ENCODE results near the gene ASCL5. TPM values are rescaled to one million over a fixed set of nuclear protein-coding genes. Genes with fewer than 3 reads are reported as not detected.

Gene ASCL5
- polyA plus RNA-seq, 1 donor (not counting 4 experiments of a cell fraction or from before 2014, with no cell fraction given): not detected

- Histone ChIP-seq H2AFZ (ENCODE audit: control insufficient read depth, low read length) (no peak overlapping the region), H3K36me3 (ENCODE audit: control insufficient read depth in 2 of 2, extremely low read depth in 1 of 2, insufficient read depth in 2 of 2, low read length in 2 of 2) (no peaks in the 10 kb centered on the region), H4K20me1 (ENCODE audit: control insufficient read depth, extremely low read depth, insufficient read depth, low read length) (no peaks in the 10 kb centered on the region), H3K9ac (ENCODE audit: control insufficient read depth, extremely low read depth, insufficient read depth, low read length) (no peak overlapping the region), H3K4me1 (ENCODE audit: control insufficient read depth, extremely low read depth, insufficient read depth, low read length) (no peaks in the 10 kb centered on the region), H3K9me3 (ENCODE audit: control insufficient read depth, low read depth, low read length) (no peaks in the 10 kb centered on the region), H3K4me2 (ENCODE audit: control insufficient read depth, extremely low read depth, insufficient read depth, low read depth, low read length) (no peak overlapping the region), H3K4me3 (ENCODE audit: control insufficient read depth in 2 of 3, extremely low read depth in 1 of 3, insufficient read depth in 2 of 3, low read depth in 1 of 3, low read length in 3 of 3) (no peak overlapping the region), H3K27ac (ENCODE audit: control insufficient read depth, insufficient read depth, low read length) (no peak overlapping the region), H3K27me3 (ENCODE audit: control insufficient read depth, extremely low read depth, insufficient read depth, low read length) (peaks cover 23% of the 10 kb centered on the region), H3K79me2 (ENCODE audit: control insufficient read depth, insufficient read depth, low read length) (no peaks in the 10 kb centered on the region), H3K9me1 (ENCODE audit: control insufficient read depth, extremely low read depth, insufficient read depth, low read length) (no peaks in the 10 kb centered on the region)
- TF ChIP-seq CTCF (optimal IDR thresholded peaks at IDR 0.05 in 1 of 3, IDR thresholded peaks at IDR 0.05 in 1 of 3, conservative IDR thresholded peaks at IDR 0.05 in 1 of 3; ENCODE audit: extremely low read depth in 1 of 3, insufficient read depth in 2 of 3, low read length in 3 of 3): no peak
- no peak for TF ChIP-seq EZH2 (IDR thresholded peaks at IDR 0.05; ENCODE audit: low read length)
- dilution Hi-C loops (cut with MboI; ENCODE audit: extremely low pct_ligation_motif_present, low sequenced_read_pairs): no loop called here
- FAIRE-seq (no peak), DNase-seq (ENCODE audit: low read depth, low spot score) (no peak)
These were observed 11.5 kb downstream of the ASCL5 start for GRCh38 chr1:201115390-201115937.

- Histone ChIP-seq H3K4me3 (ENCODE audit: control insufficient read depth in 2 of 3, extremely low read depth in 1 of 3, insufficient read depth in 2 of 3, low read depth in 1 of 3, low read length in 3 of 3) (peak overlapping the region; percentile 41 to 71 (median 53)), H3K9ac (ENCODE audit: control insufficient read depth, extremely low read depth, insufficient read depth, low read length) (peak overlapping the region; percentile 46), H4K20me1 (ENCODE audit: control insufficient read depth, extremely low read depth, insufficient read depth, low read length) (no peaks in the 10 kb centered on the region), H3K27me3 (ENCODE audit: control insufficient read depth, extremely low read depth, insufficient read depth, low read length) (peaks cover 23% of the 10 kb centered on the region), H3K9me3 (ENCODE audit: control insufficient read depth, low read depth, low read length) (no peaks in the 10 kb centered on the region), H3K4me1 (ENCODE audit: control insufficient read depth, extremely low read depth, insufficient read depth, low read length) (no peaks in the 10 kb centered on the region), H3K36me3 (ENCODE audit: control insufficient read depth in 2 of 2, extremely low read depth in 1 of 2, insufficient read depth in 2 of 2, low read length in 2 of 2) (no peaks in the 10 kb centered on the region), H3K79me2 (ENCODE audit: control insufficient read depth, insufficient read depth, low read length) (no peaks in the 10 kb centered on the region), H3K27ac (ENCODE audit: control insufficient read depth, insufficient read depth, low read length) (no peak overlapping the region), H3K9me1 (ENCODE audit: control insufficient read depth, extremely low read depth, insufficient read depth, low read length) (no peaks in the 10 kb centered on the region), H2AFZ (ENCODE audit: control insufficient read depth, low read length) (peak overlapping the region; percentile 93), H3K4me2 (ENCODE audit: control insufficient read depth, extremely low read depth, insufficient read depth, low read depth, low read length) (peak overlapping the region; percentile 86)
- TF ChIP-seq EZH2 (IDR thresholded peaks at IDR 0.05; ENCODE audit: low read length): no peak
- TF ChIP-seq CTCF (optimal IDR thresholded peaks at IDR 0.05 in 1 of 3, IDR thresholded peaks at IDR 0.05 in 1 of 3, conservative IDR thresholded peaks at IDR 0.05 in 1 of 3; ENCODE audit: extremely low read depth in 1 of 3, insufficient read depth in 2 of 3, low read length in 3 of 3): peak; percentile 84 to 90 (median 88)
- peak; percentile 90 for FAIRE-seq
- DNase-seq (ENCODE audit: low read depth, low spot score): peak; percentile 45
- dilution Hi-C loops (cut with MboI; ENCODE audit: extremely low pct_ligation_motif_present, low sequenced_read_pairs): no loop called here
These were observed 12.5 kb downstream of the ASCL5 start for GRCh38 chr1:201114245-201115131.
